ENCODE data around the gene MCF2L2.
"Not testable (repeated sequence)": the region's sequence is repeated elsewhere in the genome, so short reads cannot be mapped to it uniquely, and the experiment has no call there.

The MCF2L2 gene, protein sequence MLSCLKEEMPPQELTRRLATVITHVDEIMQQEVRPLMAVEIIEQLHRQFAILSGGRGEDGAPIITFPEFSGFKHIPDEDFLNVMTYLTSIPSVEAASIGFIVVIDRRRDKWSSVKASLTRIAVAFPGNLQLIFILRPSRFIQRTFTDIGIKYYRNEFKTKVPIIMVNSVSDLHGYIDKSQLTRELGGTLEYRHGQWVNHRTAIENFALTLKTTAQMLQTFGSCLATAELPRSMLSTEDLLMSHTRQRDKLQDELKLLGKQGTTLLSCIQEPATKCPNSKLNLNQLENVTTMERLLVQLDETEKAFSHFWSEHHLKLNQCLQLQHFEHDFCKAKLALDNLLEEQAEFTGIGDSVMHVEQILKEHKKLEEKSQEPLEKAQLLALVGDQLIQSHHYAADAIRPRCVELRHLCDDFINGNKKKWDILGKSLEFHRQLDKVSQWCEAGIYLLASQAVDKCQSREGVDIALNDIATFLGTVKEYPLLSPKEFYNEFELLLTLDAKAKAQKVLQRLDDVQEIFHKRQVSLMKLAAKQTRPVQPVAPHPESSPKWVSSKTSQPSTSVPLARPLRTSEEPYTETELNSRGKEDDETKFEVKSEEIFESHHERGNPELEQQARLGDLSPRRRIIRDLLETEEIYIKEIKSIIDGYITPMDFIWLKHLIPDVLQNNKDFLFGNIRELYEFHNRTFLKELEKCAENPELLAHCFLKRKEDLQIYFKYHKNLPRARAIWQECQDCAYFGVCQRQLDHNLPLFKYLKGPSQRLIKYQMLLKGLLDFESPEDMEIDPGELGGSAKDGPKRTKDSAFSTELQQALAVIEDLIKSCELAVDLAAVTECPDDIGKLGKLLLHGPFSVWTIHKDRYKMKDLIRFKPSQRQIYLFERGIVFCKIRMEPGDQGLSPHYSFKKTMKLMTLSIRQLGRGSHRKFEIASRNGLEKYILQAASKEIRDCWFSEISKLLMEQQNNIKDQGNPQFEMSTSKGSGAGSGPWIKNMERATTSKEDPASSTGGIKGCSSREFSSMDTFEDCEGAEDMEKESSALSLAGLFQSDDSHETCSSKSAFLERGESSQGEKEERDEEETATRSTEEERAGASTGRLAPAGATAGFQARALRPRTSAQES

GRCh38 chr3:183428447-183429211 is at the start of gene MCF2L2:
MCF2L2 (minus strand) TSS chr3:183428619; CDS start chr3:183427977, 642 bp downstream.
- DNase-seq (ENCODE audit: low spot score) = peak; percentile 8

- DNase-seq (ENCODE audit: low spot score) = no peak
These were observed 49.5 kb upstream of the MCF2L2 start for GRCh38 chr3:183477801-183478456.

GRCh38 chr3:183475764-183476162 is 47.3 kb upstream of the MCF2L2 start:
- DNase-seq (ENCODE audit: low spot score) = not testable (repeated sequence)

DNA sequence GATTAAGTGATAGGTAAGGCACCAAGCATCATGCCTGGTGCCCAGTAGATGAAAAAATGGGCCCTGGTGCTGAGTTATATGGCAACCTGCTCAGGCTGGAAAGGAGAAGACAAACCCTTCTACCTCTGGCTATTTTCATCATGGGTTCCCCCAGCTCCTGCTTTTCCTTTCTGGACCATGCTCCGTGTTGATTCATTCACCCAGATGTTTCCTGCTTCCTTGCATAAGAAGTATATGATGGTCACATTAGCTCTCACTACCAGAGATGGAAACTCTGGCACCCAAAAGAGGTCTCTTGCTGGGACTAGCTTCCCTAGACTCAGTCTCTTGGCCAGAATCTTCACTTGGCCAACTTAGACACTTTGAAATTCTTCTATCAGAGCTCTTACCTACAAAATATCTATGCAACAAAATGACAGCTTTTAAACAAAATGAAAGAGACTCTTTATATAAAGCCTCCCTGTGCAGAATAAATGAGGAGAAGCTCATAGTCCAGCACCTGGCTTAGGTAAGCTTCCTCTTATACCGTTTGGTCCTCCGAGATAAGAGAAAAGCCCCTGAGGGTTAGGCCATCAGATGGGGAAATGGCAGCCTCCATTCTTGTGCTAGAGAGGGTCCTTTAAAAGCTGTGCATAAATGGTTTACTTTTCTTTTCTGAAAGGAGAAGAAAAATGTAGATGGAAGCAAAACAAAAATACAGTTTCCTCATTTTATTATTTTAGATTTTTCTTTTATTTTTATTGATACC is 46.8 kb upstream of the MCF2L2 start:
- DNase-seq (ENCODE audit: low spot score) = no peak

DNA sequence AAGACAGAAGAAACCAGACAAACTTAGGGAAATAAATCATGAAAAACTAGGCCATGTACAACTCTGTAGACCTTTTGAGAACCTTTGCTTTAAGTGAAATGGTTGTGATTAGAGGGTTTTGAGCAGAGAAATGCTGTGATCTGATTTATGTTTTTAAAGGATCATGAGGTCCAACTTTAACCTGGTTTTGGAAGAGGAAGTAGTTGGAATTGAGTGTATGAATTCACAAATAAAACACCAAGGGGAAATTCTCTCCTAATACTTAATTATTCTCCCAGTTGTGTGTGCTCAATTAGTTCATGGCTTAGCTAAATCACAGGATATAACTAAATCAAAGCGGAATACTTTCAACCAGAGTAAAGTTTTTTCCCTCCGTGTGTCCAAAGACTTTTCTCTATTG is 45.5 kb upstream of the MCF2L2 start:
- DNase-seq (ENCODE audit: low spot score) = no peak

DNA sequence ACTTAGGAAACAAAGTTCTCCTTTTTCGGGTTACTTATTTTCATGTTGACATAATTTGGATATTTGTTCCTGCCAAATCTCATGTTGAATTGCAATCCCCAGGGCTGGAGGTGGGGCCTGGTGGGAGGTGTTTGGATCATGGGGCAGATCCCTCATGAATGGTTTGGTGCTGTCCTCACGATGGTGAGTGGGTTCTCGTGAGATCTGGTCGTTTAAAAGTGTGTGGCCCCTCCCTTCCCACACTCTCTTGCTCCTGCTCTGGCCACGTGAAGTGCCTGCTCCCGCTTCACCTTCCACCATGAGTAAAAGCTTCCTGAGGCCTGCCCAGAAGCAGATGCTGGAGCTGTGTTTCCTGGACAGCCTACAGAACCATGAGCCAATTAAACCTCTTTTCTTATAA is 43.7 kb upstream of the MCF2L2 start:
- DNase-seq (ENCODE audit: low spot score) = no peak

DNA sequence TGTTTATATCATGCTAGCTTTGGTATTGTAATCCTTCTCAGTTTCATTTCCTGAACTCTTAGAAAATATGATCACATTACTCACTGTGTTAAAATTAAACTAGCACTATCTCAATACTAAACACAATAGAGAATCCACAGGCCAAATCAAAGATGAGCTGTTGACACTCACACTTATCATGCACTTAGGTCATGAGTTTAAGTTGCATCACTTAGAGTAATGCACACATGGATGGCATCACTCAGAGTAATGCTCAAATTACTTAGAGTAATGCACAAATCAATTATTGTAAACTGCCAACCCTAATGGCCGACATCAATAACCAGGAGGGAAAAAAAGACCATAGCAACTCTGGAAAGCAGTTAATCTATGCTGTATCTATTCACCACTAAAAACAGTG is 40.0 kb upstream of the MCF2L2 start:
- no peak for DNase-seq (ENCODE audit: low spot score)

DNA sequence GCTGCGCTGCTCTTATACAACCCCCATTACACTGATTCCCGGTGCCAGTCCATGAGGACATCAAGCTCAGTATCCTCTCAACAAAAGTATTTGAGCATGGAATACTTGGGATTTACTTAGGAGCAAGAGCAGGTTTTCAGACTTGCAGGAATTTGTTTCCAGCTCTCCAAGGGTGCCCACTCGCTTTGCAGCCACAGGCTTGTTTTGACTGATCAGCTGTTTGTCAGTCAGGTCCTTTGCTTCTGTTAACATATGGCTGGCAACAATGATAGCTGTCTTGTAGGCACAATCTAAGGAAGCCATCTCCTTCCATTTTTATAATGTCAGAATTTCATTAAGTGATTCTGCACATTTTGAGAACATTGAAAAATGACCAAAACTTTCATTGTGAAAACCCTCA is 38.2 kb upstream of the MCF2L2 start:
- no peak for DNase-seq (ENCODE audit: low spot score)

- not testable (repeated sequence) for DNase-seq (ENCODE audit: low spot score)
These were observed 37.3 kb upstream of the MCF2L2 start for GRCh38 chr3:183465710-183466109.

DNA sequence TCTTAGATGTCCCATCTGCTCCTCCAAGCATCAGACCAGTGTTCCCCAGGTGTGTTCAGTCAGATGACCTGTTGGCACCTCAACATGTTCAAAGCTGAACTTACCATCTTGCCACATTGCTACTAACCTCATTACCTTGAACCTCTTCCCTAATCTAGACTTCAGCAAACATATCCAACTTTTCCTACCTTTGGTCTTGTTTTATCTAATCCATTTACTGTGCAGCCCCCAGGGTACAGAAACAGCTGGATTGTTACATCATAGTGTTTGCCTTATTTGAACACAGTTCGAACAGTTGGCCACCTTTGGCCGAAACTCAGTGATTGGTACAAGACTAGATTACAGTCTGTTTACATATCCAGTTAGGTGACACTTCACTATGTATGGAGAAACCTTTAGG is 36.1 kb upstream of the MCF2L2 start:
- no peak for DNase-seq (ENCODE audit: low spot score)

DNA sequence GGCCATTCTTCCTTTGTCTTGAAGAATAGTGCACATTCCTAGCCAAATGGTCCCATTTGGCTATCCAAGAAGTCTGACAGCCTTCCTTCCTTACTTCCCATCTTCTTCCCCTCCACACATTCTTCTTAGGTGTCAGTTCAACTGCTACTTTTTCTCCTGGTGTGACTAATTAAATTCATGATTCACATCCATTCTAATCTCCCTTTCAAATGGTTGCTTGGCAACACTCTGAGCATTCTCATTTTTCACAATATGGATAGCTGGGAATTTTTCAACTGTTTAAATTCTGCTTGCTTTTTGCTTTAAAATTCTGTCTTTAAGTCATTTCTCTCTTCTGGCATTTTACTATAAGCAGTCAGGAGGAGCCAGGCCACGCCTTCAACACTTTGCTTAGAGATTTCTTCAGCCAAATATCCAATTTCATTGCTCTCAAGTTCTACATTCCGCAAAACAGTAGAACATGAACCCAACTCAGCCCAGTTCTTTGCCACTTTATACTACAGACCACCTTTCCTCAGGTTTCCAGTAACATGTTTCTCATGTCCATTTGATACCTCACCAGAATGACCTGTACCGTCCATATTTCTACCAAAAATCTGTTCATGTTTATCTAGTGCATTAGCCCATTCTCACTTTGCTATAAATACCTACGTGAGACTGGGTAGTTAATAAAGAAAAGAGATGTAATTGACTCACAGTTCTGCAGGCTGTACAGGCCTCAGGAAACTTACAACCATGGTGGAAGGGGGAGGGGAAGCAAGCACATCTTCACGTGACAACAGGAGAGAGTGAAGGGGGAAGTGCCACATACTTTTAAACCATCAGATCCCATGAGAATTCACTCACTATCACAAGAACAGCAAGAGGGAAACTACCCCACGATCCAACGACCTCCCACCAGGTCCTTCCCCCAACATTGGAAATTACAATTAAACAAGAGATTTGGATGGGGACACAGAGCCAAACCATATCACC is 31.9 kb upstream of the MCF2L2 start:
- DNase-seq (ENCODE audit: low spot score) = no peak

- DNase-seq (ENCODE audit: low spot score) = peak; percentile 92
These were observed 26.7 kb upstream of the MCF2L2 start for GRCh38 chr3:183455089-183455488.

DNA sequence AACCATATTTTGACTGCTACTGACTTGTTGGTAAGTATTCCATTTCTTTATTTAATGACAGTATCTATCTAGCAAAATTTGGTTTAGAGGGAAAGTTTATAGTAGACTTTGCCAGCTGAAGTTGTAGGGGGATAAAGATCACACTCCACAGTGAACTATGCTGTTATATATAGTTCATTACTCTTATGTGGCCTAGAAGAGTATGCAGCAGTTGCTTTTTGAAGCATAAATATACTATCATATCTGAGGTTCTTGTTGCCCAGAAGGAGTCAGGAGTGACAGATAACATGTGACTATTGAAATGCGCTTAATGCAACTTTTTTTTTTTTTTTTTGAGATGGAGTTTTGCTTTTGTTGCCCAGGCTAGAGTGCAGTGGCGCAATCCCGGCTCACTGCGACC is 25.6 kb upstream of the MCF2L2 start:
- no peak for DNase-seq (ENCODE audit: low spot score)

- no peak for DNase-seq (ENCODE audit: low spot score)
These were observed 21.4 kb upstream of the MCF2L2 start for GRCh38 chr3:183449791-183450190.

DNA sequence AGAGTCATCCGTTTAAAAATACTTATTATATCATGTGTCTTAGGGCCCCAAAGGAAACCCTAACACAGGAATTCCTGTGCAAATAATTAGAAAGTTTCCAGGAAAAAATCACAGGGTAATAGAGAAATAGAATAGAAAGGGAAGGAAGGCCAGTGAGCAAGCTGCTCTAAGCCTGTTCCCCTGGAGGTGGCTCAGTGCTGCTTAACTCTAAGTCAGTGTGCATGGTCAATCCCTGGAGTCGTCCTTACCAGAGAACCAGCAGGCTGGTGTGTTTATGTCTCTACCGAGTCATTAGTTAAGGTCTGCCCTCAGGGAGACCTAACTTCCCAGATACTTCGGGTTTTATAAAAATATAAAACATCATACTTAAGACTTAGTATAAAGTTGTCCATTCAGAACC is 21.0 kb upstream of the MCF2L2 start:
- DNase-seq (ENCODE audit: low spot score) = peak; percentile 48

GRCh38 chr3:183448369-183449128 is 20.1 kb upstream of the MCF2L2 start:
- peak; percentile 18 for DNase-seq (ENCODE audit: low spot score)

DNA sequence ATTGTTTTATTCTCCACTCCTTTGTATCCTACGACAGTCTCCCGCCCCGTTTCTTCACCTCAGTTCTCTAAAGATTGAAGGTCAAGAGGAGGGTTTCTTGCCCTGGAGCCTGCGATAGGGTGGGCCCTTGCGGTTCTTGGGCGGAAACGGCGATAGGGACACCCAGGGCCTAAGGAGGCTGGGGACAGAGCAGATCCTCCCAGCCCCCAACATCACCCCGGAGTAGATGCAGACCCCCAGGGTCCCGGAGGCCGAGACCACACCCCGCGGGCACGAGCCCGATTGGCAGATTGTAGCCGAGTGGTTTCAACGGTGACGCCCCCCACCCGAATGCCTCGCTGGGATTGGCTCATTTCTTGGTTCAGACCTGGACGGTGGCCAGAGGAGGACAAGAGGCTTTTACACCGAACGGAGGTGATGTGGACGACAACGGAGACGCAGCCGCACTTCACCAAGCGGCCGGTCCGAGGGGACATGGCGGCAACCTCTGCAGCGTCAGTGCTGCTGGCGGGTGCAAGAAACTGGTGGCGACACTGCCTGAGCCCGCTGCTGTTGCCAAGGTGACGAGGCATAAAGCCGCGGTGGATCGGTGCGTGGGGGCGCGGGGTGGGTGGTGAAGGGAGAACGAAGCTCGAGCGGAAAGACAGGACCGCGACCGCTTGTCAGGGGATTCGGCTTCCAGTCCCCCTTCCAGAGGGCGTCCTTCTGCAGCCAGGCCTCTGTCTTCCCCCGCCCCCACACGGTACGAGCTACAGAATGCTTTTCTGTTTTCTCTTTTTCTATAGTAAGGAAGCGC is 19.0 kb upstream of the MCF2L2 start:
- peak; percentile 80 for DNase-seq (ENCODE audit: low spot score)

GRCh38 chr3:183446838-183447205 is 18.4 kb upstream of the MCF2L2 start:
- no peak for DNase-seq (ENCODE audit: low spot score)
